HEK293 (cell line): ENCODE results near the gene ACTR3.
"Not testable (repeated sequence)": the region's sequence is repeated elsewhere in the genome, so short reads cannot be mapped to it uniquely, and the experiment has no call there.

Experiments used
- CTCF ChIA-PET: fragments of 350-600 bp; formaldehyde crosslinking; extraction: SDS; loops from one replicate; lab custom pipeline; 2021; ENCODE audit warnings: antibody characterized with exemption; lab: Yijun Ruan, JAX
- POLR2A ChIA-PET: fragments of 300-600 bp; formaldehyde crosslinking; extraction: SDS; loops from one replicate; lab custom pipeline; 2020; ENCODE audit warnings: antibody characterized with exemption, inconsistent platforms; lab: Yijun Ruan, JAX
- H3K27ac ChIP-seq: fragments of 200-500 bp; sonication (Bioruptor generic); 2 replicates; pipeline ENCODE4 v1.5.1; 2014; ENCODE audit warnings: low read depth, low read length, control low read depth, inconsistent platforms; ENCODE audit errors: extremely low read depth
- H3K36me3 ChIP-seq, 2 experiments: fragments of 200-500 bp in 1 of 2; sonication (Bioruptor generic) in 1 of 2; 1 replicate in 1 of 2; 2 replicates in 1 of 2; pipeline ENCODE4 v1.5.1; 2014 to 2017; ENCODE audit warnings: inconsistent platforms in 2 of 2, low read length in 2 of 2; ENCODE audit not compliant: control insufficient read depth in 2 of 2, insufficient read depth in 1 of 2
- H3K4me1 ChIP-seq: fragments of 200-500 bp; sonication (Bioruptor generic); 2 replicates; pipeline ENCODE4 v1.5.1; 2014; ENCODE audit warnings: mild to moderate bottlenecking, low read length, inconsistent platforms; ENCODE audit not compliant: control insufficient read depth, insufficient read depth
- H3K4me3 ChIP-seq: 2 replicates; pipeline ENCODE4 v1.5.1; 2011; ENCODE audit warnings: low read depth, mild to moderate bottlenecking, control low read depth, low read length, moderate library complexity
- H3K9me3 ChIP-seq: fragments of 200-500 bp; sonication (Bioruptor generic); 2 replicates; pipeline ENCODE4 v1.5.1; 2014; ENCODE audit warnings: low read depth, low read length, inconsistent platforms; ENCODE audit not compliant: control insufficient read depth, insufficient read depth
- BCL11A ChIP-seq: fragments of 450-650 bp; formaldehyde crosslinking; IDR thresholded peaks from 2 replicates; pipeline ENCODE4 v1.5.1; 2016; ENCODE audit warnings: low read depth, missing biosample characterization, missing genetic modification characterization
- FEZF1 ChIP-seq: fragments of 450-650 bp; formaldehyde crosslinking; IDR thresholded peaks from 2 replicates; pipeline ENCODE4 v1.5.1; 2016; ENCODE audit warnings: missing biosample characterization, missing genetic modification characterization
- IKZF3 ChIP-seq: fragments of 450-650 bp; IDR thresholded peaks from 2 replicates; pipeline ENCODE4 v1.5.0; 2018; ENCODE audit warnings: missing biosample characterization, mild to moderate bottlenecking, missing genetic modification characterization, moderate library complexity
- KLF16 ChIP-seq: fragments of 450-650 bp; formaldehyde crosslinking; IDR thresholded peaks from 2 replicates; pipeline ENCODE4 v1.5.1; 2017; ENCODE audit warnings: missing biosample characterization, missing genetic modification characterization
- KLF9 ChIP-seq: fragments of 450-650 bp; formaldehyde crosslinking; IDR thresholded peaks from 2 replicates; pipeline ENCODE4 v1.5.1; 2016; ENCODE audit warnings: missing biosample characterization, missing genetic modification characterization, low read depth
- TCF7L2 ChIP-seq: IDR thresholded peaks from 2 replicates; pipeline ENCODE4 v1.6.1; 2011; ENCODE audit warnings: low read depth, mild to moderate bottlenecking, inconsistent platforms, low read length, moderate library complexity, borderline replicate concordance
- WT1 ChIP-seq: fragments of 450-650 bp; formaldehyde crosslinking; IDR thresholded peaks from 2 replicates; pipeline ENCODE4 v1.5.1; 2016; ENCODE audit warnings: missing biosample characterization, missing genetic modification characterization
- YY2 ChIP-seq: fragments of 450-650 bp; formaldehyde crosslinking; IDR thresholded peaks from 2 replicates; pipeline ENCODE4 v1.5.1; 2016; ENCODE audit warnings: missing biosample characterization, missing genetic modification characterization
- ZNF155 ChIP-seq: fragments of 450-650 bp; formaldehyde crosslinking; IDR thresholded peaks from 2 replicates; pipeline ENCODE4 v1.5.1; 2016; ENCODE audit warnings: missing biosample characterization, missing genetic modification characterization
- ZNF16 ChIP-seq: fragments of 450-650 bp; formaldehyde crosslinking; IDR thresholded peaks from 2 replicates; pipeline ENCODE4 v1.5.1; 2016; ENCODE audit warnings: low read depth, missing biosample characterization, missing genetic modification characterization
- ZNF169 ChIP-seq: fragments of 450-650 bp; formaldehyde crosslinking; IDR thresholded peaks from 2 replicates; pipeline ENCODE4 v1.5.1; 2016; ENCODE audit warnings: missing biosample characterization, missing genetic modification characterization
- ZNF571 ChIP-seq: fragments of 450-650 bp; formaldehyde crosslinking; IDR thresholded peaks from 2 replicates; pipeline ENCODE4 v1.5.0; 2017; ENCODE audit warnings: missing biosample characterization, missing genetic modification characterization
- ZNF623 ChIP-seq: fragments of 450-650 bp; formaldehyde crosslinking; IDR thresholded peaks from 2 replicates; pipeline ENCODE4 v1.5.1; 2016; ENCODE audit warnings: missing biosample characterization, missing genetic modification characterization
- ZNF658 ChIP-seq: fragments of 450-650 bp; formaldehyde crosslinking; IDR thresholded peaks from 2 replicates; pipeline ENCODE4; 2016; ENCODE audit warnings: missing biosample characterization, missing genetic modification characterization
- ZNF670 ChIP-seq: fragments of 450-650 bp; formaldehyde crosslinking; IDR thresholded peaks from 2 replicates; pipeline ENCODE4 v1.5.1; 2016; ENCODE audit warnings: missing biosample characterization, missing genetic modification characterization, low read depth
- TF ChIP-seq, protein P1 (sequence below): fragments of 450-650 bp; formaldehyde crosslinking; IDR thresholded peaks from 2 replicates; pipeline ENCODE4 v1.5.1; 2016; ENCODE audit warnings: missing biosample characterization, missing genetic modification characterization
- TF ChIP-seq, protein P2 (sequence below): fragments of 450-650 bp; formaldehyde crosslinking; IDR thresholded peaks from 2 replicates; pipeline ENCODE4 v1.5.1; 2017; ENCODE audit warnings: missing biosample characterization, missing genetic modification characterization

Gene ACTR3

DNA sequence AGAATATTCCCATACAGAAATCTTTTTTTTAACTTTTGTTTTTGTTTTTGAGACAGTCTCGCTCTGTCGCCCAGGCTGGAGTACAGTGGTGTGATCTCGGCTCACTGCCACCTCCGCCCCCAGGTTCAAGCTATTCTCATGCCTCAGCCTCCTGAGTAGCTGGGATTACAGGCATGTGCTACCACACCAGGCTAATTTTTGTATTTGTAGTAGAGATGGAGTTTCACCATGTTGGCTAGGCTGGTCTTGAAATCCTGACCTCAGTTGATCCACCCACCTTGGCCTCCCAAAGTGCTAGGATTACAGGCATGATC is 46.2 kb upstream of the ACTR3 start:
- POLR2A ChIA-PET = interaction anchor here (0.6 kb wide), 1 partner anchor 10 kb away, joined by 5 read pairs; no protein-coding TSS in a partner anchor
- H3K36me3 ChIP-seq, CTCF ChIA-PET, H3K4me3 ChIP-seq, H3K4me1 ChIP-seq, H3K9me3 ChIP-seq, H3K27ac ChIP-seq: not testable (repeated sequence)

DNA sequence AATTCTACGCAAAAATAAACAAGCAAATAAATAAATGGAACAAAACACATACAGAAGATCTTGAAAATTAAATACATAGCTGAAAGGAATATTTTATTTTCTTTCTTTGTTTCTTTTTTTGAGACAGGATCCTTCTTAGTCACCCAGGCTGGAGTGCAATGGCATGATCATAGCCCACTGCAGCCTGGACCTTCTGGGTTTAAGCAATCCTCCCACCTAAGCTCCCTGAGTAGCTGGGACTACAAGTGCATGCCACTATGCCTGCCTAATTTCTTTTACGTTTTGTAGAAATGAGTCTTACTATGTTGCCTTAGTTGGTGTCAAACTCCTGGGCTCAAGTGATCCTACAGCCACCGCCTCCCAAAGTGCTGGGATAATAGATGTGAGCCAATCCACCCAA is 44.6 kb upstream of the ACTR3 start:
- Histone ChIP-seq H3K27ac (no peak overlapping the region), H3K9me3 (no peaks in the 10 kb centered on the region), H3K36me3 (no peaks in the 10 kb centered on the region), H3K4me1 (no peaks in the 10 kb centered on the region), H3K4me3 (no peak overlapping the region)
- ChIA-PET CTCF (no interaction called here), POLR2A (no interaction called here)
- TF ChIP-seq FEZF1 (tag by site-specific recombination) (no peak), BCL11A (tag by site-specific recombination) (no peak), WT1 (tag by site-specific recombination) (no peak), IKZF3 (tag by site-specific recombination) (no peak), KLF16 (tag by site-specific recombination) (no peak), ZNF670 (tag by site-specific recombination) (no peak), ZNF571 (no peak), ZNF169 (no peak), TCF7L2 (no peak), ZNF16 (tag by site-specific recombination) (no peak), KLF9 (no peak), ZNF623 (no peak), YY2 (tag by site-specific recombination) (no peak), ZNF658 (tag by site-specific recombination) (no peak), ZNF155 (no peak)
- TF ChIP-seq, protein P1, sequence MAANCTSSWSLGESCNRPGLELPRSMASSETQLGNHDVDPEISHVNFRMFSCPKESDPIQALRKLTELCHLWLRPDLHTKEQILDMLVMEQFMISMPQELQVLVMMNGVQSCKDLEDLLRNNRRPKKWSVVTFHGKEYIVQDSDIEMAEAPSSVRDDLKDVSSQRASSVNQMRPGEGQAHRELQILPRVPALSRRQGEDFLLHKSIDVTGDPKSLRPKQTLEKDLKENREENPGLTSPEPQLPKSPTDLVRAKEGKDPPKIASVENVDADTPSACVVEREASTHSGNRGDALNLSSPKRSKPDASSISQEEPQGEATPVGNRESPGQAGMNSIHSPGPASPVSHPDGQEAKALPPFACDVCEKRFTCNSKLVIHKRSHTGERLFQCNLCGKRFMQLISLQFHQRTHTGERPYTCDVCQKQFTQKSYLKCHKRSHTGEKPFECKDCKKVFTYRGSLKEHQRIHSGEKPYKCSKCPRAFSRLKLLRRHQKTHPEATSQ (tag by site-specific recombination) = no peak

DNA sequence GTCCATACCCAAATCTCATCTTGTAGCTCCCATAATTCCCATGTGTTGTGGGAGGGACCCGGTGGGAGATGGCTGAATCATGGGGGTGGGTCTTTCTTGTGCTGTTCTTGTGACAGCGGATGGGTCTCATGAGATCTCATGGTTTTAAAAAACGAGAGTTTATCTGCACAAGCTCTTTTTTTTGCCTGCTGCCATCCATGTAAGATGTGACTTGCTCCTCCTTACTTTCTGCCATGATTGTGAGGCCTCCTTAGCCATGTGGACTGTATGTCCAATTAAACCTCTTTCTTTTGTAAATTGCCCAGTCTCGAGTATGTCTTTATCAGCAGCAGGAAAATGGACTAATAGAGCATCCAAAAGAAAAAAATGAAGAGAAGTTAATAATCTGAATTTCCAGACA is 44.1 kb upstream of the ACTR3 start:
- CTCF ChIA-PET, H3K4me1 ChIP-seq, H3K27ac ChIP-seq, POLR2A ChIA-PET, H3K4me3 ChIP-seq, H3K9me3 ChIP-seq, H3K36me3 ChIP-seq: not testable (repeated sequence)

DNA sequence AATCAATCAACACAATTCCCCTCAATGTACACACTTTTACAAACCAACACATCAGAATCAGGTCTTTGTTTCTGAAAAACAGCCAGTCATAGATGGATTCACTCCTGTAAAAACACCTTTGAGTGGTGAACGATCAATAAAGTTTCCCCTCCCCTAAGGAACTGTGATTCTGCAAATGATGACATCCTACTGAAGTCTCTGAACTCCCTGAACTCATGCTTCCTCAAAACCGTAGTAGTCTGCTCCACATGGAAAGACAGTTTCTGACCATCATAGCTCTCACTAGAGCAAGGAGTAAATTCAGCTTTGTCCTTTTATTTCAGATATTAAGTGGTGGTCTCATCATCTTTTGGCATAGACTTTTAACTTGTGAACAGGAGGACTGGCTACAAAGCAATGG is 43.5 kb upstream of the ACTR3 start:
- ChIA-PET POLR2A (no interaction called here), CTCF (no interaction called here)

More for the DNA sequence above, 43.5 kb upstream of the ACTR3 start:
- H3K4me3 ChIP-seq = no peak overlapping the region
- no peaks in the 10 kb centered on the region for H3K9me3 ChIP-seq
- no peak overlapping the region for H3K27ac ChIP-seq
- TF ChIP-seq, protein P2, sequence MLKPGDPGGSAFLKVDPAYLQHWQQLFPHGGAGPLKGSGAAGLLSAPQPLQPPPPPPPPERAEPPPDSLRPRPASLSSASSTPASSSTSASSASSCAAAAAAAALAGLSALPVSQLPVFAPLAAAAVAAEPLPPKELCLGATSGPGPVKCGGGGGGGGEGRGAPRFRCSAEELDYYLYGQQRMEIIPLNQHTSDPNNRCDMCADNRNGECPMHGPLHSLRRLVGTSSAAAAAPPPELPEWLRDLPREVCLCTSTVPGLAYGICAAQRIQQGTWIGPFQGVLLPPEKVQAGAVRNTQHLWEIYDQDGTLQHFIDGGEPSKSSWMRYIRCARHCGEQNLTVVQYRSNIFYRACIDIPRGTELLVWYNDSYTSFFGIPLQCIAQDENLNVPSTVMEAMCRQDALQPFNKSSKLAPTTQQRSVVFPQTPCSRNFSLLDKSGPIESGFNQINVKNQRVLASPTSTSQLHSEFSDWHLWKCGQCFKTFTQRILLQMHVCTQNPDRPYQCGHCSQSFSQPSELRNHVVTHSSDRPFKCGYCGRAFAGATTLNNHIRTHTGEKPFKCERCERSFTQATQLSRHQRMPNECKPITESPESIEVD = no peak
- H3K36me3 ChIP-seq = no peaks in the 10 kb centered on the region
- no peaks in the 10 kb centered on the region for H3K4me1 ChIP-seq
